PFSK-1 (cell line): ENCODE measurements around the gene CPSF4L.

Source experiments
- POLR2AphosphoS5 ChIP-seq: IDR thresholded peaks from 2 replicates; pipeline ENCODE4 v1.6.1; 2012; ENCODE audit warnings: low read depth, mild to moderate bottlenecking, control low read depth, low read length, moderate library complexity
- TAF1 ChIP-seq: IDR thresholded peaks from 2 replicates; pipeline ENCODE4 v1.6.1; 2012; ENCODE audit warnings: low read length, control low read depth, borderline replicate concordance; ENCODE audit not compliant: insufficient read depth

DNA sequence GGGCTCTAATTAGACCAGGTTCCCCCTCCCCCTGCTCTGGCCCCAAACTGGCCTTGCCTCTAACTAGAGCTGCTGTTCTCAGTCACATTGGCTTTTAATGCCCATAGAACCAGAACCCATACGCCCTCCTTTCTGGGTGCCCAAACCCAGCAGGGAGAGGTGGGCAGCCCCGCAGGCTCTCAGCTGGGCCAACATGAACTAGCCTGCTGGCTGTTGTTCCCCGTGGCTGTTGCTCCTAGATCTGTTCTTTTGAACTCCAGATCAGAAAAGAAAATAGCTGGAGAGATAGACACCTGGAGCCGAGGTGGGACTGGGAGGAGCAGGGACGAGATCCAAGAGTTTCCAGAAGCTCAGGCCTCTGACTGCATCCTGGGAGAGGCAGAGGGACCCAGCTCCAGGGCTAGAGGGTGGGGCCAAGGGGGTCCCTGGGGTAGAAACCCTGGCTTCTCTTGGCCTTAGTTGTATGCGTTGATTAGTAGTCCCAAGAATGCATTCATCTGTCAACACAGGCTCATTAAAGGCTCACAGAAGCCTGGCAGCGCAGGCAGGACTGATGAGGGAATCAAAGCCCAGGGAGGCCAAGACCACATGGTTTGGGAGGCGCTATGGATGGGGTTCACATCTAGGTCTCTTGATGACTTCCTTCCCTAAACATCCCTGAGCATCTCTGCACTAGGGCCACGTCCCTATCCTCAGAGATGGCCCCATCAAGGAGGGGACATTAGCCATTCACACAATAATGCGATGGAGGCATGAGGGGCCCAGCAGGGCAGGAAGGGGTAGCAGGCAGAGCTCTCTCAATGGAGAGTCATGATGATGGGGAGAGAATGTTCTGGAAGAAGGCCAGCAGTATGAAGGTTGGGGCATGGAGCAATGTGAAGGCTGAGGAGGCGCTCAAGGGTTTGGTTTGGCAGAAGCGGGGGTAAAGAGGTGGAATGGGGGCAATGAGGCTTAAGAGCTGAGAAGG lies 1.3 kb upstream of the CPSF4L start:
- TF ChIP-seq TAF1 (no peak), POLR2AphosphoS5 (no peak)
